GM12878 (cell line): ENCODE results near the gene BCAS2. TPM values are rescaled to one million over a fixed set of nuclear protein-coding genes. Genes with fewer than 3 reads are reported as not detected.

Experiments
- ATAC-seq: fragments of 200-7000 bp; cut with Tn5 transposase; 3 replicates; pipeline ENCODE4 v1.9.1; 2020; ENCODE audit warnings: mild to moderate bottlenecking, moderate library complexity
- BruUV-seq: library from RNA; stranded (reverse); fragments of 400-500 nt; replicated peaks from 2 replicates; lab custom pipeline; 2021; lab: Mats Ljungman, UMichigan
- CTCF ChIA-PET: fragments of 300-600 bp; sonication (Branson Sonifier 250); formaldehyde crosslinking; extraction: SDS; loops from one replicate; lab custom pipeline; 2021; ENCODE audit warnings: inconsistent platforms; lab: Yijun Ruan, JAX
- POLR2A ChIA-PET: fragments of 350-600 bp; formaldehyde crosslinking; extraction: SDS; loops from one replicate; lab custom pipeline; 2021; ENCODE audit warnings: inconsistent platforms; lab: Charles Lee
- RAD21 ChIA-PET: fragments of 300-600 bp; sonication (Branson Sonifier 250); formaldehyde crosslinking; loops from one replicate; lab custom pipeline; 2023; ENCODE audit warnings: antibody characterized with exemption; ENCODE audit not compliant: unreplicated experiment; lab: Charles Lee
- SMC1A ChIA-PET: fragments of 300-600 bp; sonication (Branson Sonifier 250); formaldehyde crosslinking; loops from one replicate; lab custom pipeline; 2023; ENCODE audit not compliant: unreplicated experiment, uncharacterized antibody; lab: Charles Lee
- DNase-seq: peaks from one replicate; pipeline ENCODE4 v3.0.0-alpha.2; 2011; ENCODE audit warnings: low read depth, low spot score
- FAIRE-seq: peaks from 3 replicates; lab custom pipeline; 2011; peaks lifted over from hg19 to GRCh38; lab: Jason Lieb, UNC
- H2AFZ ChIP-seq: 2 replicates; pipeline ENCODE4 v1.6.0; 2011; ENCODE audit warnings: low read depth, low read length, control low read depth; ENCODE audit not compliant: control insufficient read depth
- H3K27ac ChIP-seq: 2 replicates; pipeline ENCODE4 v1.5.1; 2011; ENCODE audit warnings: control low read depth; ENCODE audit not compliant: control insufficient read depth, insufficient read depth
- H3K27me3 ChIP-seq, 2 experiments: replicated peaks in 1 of 2; 2 replicates each; pipeline versions ENCODE4 v1.6.0 to v1.6.1; 2011; ENCODE audit warnings: low read length in 1 of 2; ENCODE audit not compliant: control insufficient read depth in 2 of 2, insufficient read depth in 2 of 2
- H3K36me3 ChIP-seq, 2 experiments: 2 replicates each; pipeline ENCODE4 v1.5.1; 2011; ENCODE audit warnings: low read length in 1 of 2; ENCODE audit not compliant: control insufficient read depth in 2 of 2, insufficient read depth in 2 of 2
- H3K4me1 ChIP-seq: 2 replicates; pipeline ENCODE4 v1.6.1; 2011; ENCODE audit warnings: mild to moderate bottlenecking, low read length, moderate library complexity, mixed read lengths; ENCODE audit not compliant: control insufficient read depth, insufficient read depth
- H3K4me2 ChIP-seq: 2 replicates; pipeline ENCODE4 v1.6.0; 2011; ENCODE audit warnings: control low read depth; ENCODE audit not compliant: control insufficient read depth, insufficient read depth
- H3K4me3 ChIP-seq: fragments of 200-600 bp; sonication (generic); 2 replicates; pipeline ENCODE4 v1.5.1; 2016
- H3K79me2 ChIP-seq: 2 replicates; pipeline ENCODE4 v1.6.0; 2011; ENCODE audit warnings: low read length; ENCODE audit not compliant: control insufficient read depth, insufficient read depth
- H3K9ac ChIP-seq: 2 replicates; pipeline ENCODE4 v1.8.0; 2011; ENCODE audit warnings: low read length, control low read depth, mixed read lengths; ENCODE audit not compliant: control insufficient read depth, insufficient read depth
- H3K9me3 ChIP-seq: replicated peaks from 3 replicates; pipeline ENCODE4 v1.5.1; 2011; ENCODE audit warnings: mild to moderate bottlenecking, low read length; ENCODE audit not compliant: control insufficient read depth, insufficient read depth
- H4K20me1 ChIP-seq: 2 replicates; pipeline ENCODE4 v1.6.0; 2011; ENCODE audit not compliant: control insufficient read depth, insufficient read depth
- BRCA1 ChIP-seq: IDR thresholded peaks from 2 replicates; pipeline ENCODE4 v1.6.1; 2011; ENCODE audit warnings: low read depth, low read length, improper control_type of control experiment
- CBFB ChIP-seq: IDR thresholded peaks from 2 replicates; pipeline ENCODE4 v1.6.1; 2016; ENCODE audit warnings: antibody characterized with exemption, low read depth
- CBX5 ChIP-seq: sonication (generic); IDR thresholded peaks from 2 replicates; pipeline ENCODE4 v1.6.1; 2016; ENCODE audit warnings: low read depth, moderate library complexity, mild to moderate bottlenecking, inconsistent platforms
- E2F4 ChIP-seq: IDR thresholded peaks from 2 replicates; pipeline ENCODE4 v1.6.1; 2012; ENCODE audit warnings: low read depth, low read length, improper control_type of control experiment
- FOXM1 ChIP-seq: IDR thresholded peaks from 2 replicates; pipeline ENCODE4 v1.6.1; 2012; ENCODE audit warnings: low read depth, mild to moderate bottlenecking, inconsistent platforms, low read length, moderate library complexity
- KDM1A ChIP-seq: fragments of 200-600 bp; sonication (generic); IDR thresholded peaks from 2 replicates; pipeline ENCODE4 v1.6.1; 2016; ENCODE audit warnings: borderline replicate concordance
- PAX5 ChIP-seq: IDR thresholded peaks from 2 replicates; pipeline ENCODE4 v1.6.1; 2011; ENCODE audit warnings: low read depth, low read length, borderline replicate concordance
- POU2F2 ChIP-seq: IDR thresholded peaks from 3 replicates; pipeline ENCODE4 v1.6.1; 2011; ENCODE audit warnings: low read depth, mild to moderate bottlenecking, low read length, borderline replicate concordance
- RFX5 ChIP-seq: IDR thresholded peaks from 2 replicates; pipeline ENCODE4 v1.6.1; 2011; ENCODE audit warnings: low read depth, low read length, improper control_type of control experiment
- SRF ChIP-seq, 2 experiments: IDR thresholded peaks; 2 replicates each; pipeline ENCODE4 v1.6.1; 2011; ENCODE audit warnings: low read depth in 2 of 2, low read length in 2 of 2, mild to moderate bottlenecking in 1 of 2, moderate library complexity in 1 of 2
- WGBS: methylation state at CpG from one replicate; pipeline ENCODE4 v1.1.6; 2016; ENCODE audit warnings: low lambda C conversion rate; ENCODE audit not compliant: insufficient replicate concordance, insufficient coverage; ENCODE audit errors: missing lambda C conversion rate; 5-methylcytosine and 5-hydroxymethylcytosine counted together
- in situ Hi-C: fragments of 300-500 bp; cut with MboI; formaldehyde crosslinking; loops from 9 replicates; pipeline ENCODE4 v1.14.3; 2018; ENCODE audit warnings: mixed read lengths
- intact Hi-C: fragments of 100-400 bp; cut with micrococcal nuclease; formaldehyde crosslinking; loops from one replicate; pipeline ENCODE4 v1.14.2; 2022; ENCODE audit not compliant: unreplicated experiment
- polyA plus RNA-seq, 11 experiments: library from polyadenylated mRNA; depleted of rRNA in 4 of 11; unstranded in 6 of 11; stranded (reverse) in 5 of 11; fragments of >200 nt; fragmentation: Nextera tagmentation in 4 of 11; fragmentation: Illumina TruSeq in 1 of 11; extraction: Ambion mirVana in 4 of 11; extraction: Trizol in 1 of 11; gene quantifications; 1 replicate in 1 of 11; 2 replicates in 10 of 11; pipeline versions ENCODE4 v1.2.1 to v1.2.3, GENCODE V29; 2011 to 2016; ENCODE audit warnings: inconsistent platforms in 2 of 11, missing spikeins in 2 of 11, low read depth in 1 of 11
- total RNA-seq, 4 experiments: library from RNA; depleted of rRNA in 3 of 4; stranded (reverse); fragments of >200 nt in 3 of 4; fragmentation: Illumina TruSeq in 1 of 4; extraction: Trizol in 1 of 4; gene quantifications; 2 replicates each; pipeline versions ENCODE4 v1.2.1 to v1.2.3, GENCODE V29; 2013 to 2021
- TF ChIP-seq, protein P1 (sequence below): fragments of 450-650 bp; IDR thresholded peaks from 2 replicates; pipeline ENCODE4 v1.6.1; 2014; ENCODE audit warnings: mild to moderate bottlenecking
- TF ChIP-seq, protein P2 (sequence below): IDR thresholded peaks from 2 replicates; pipeline ENCODE4 v1.6.1; 2012; ENCODE audit warnings: low read depth, low read length, improper control_type of control experiment

Gene BCAS2
- total and polyA plus RNA-seq, 10 of the 15 experiments (the other 5 are each of a cell fraction or from before 2014, with no cell fraction given): 37.3 to 129 (median 60.7) TPM

DNA sequence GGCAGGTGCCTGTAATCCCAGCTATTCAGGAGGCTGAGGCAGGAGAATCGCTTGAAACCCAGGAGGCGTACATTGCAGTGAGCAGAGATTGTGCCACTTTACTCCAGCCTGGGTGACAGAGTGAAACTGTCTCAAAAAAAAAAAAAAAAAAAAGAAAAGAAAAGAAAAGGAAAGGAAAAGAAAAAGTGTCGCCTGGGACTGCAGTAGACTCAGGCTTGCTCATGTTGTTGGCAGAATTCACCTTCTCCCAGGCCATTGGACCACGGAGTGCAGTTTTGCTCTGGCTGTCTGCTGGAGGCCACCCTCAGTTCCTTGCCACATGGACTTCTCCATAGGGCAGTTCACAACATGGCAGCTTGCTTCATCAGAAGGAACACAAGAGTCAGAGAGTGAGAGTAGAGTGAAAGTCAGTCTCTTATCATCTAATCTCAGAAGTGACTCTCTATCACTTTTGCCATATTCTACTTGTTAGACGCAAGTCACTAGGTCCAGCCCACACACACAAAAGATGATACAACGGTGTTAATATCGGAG is 29.2 kb downstream of the BCAS2 start:
- intact Hi-C loops: no loop called here
- Histone ChIP-seq H3K27ac (no peak overlapping the region), H3K9ac (no peak overlapping the region), H3K4me1 (no peaks in the 10 kb centered on the region), H3K9me3 (no peaks in the 10 kb centered on the region), H3K27me3 (no peaks in the 10 kb centered on the region), H3K36me3 (no peaks in the 10 kb centered on the region), H3K4me2 (no peak overlapping the region), H3K79me2 (no peaks in the 10 kb centered on the region), H2AFZ (no peak overlapping the region), H3K4me3 (no peak overlapping the region), H4K20me1 (no peaks in the 10 kb centered on the region)
- ChIA-PET SMC1A (no interaction called here), RAD21 (no interaction called here), POLR2A (no interaction called here), CTCF (no interaction called here)
- ATAC-seq: no peak
- no peak for DNase-seq
- no TSS peak for BruUV-seq
- WGBS: 59% methylated on average over 7 of the region's 7 CpGs
- no peak for FAIRE-seq
- TF ChIP-seq, protein P1, sequence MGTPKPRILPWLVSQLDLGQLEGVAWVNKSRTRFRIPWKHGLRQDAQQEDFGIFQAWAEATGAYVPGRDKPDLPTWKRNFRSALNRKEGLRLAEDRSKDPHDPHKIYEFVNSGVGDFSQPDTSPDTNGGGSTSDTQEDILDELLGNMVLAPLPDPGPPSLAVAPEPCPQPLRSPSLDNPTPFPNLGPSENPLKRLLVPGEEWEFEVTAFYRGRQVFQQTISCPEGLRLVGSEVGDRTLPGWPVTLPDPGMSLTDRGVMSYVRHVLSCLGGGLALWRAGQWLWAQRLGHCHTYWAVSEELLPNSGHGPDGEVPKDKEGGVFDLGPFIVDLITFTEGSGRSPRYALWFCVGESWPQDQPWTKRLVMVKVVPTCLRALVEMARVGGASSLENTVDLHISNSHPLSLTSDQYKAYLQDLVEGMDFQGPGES: no peak
- TF ChIP-seq SRF (IDR thresholded peaks at IDR 0.05; ENCODE audit: low read depth in 2 of 2, low read length in 2 of 2) (no peak), KDM1A (no peak), PAX5 (no peak), BRCA1 (no peak), POU2F2 (no peak), RFX5 (no peak), CBX5 (no peak), FOXM1 (no peak), CBFB (no peak), E2F4 (no peak)
- TF ChIP-seq, protein P2, sequence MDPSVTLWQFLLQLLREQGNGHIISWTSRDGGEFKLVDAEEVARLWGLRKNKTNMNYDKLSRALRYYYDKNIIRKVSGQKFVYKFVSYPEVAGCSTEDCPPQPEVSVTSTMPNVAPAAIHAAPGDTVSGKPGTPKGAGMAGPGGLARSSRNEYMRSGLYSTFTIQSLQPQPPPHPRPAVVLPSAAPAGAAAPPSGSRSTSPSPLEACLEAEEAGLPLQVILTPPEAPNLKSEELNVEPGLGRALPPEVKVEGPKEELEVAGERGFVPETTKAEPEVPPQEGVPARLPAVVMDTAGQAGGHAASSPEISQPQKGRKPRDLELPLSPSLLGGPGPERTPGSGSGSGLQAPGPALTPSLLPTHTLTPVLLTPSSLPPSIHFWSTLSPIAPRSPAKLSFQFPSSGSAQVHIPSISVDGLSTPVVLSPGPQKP: no peak
- in situ Hi-C loops: loop anchor here (10.0 kb wide), 1 partner anchor 577 kb away; the partner anchor contains the start of gene OLFML3
